ENCODE measurements around the gene PTBP1.

GRCh38 chr19:829129-829758 lies 32.0 kb downstream of the PTBP1 start:
- no peak for TF ChIP-seq FOS (IDR thresholded peaks at IDR 0.05; ENCODE audit: borderline replicate concordance, insufficient read depth, low read length)
- no peak for TF ChIP-seq GATA2 (IDR thresholded peaks at IDR 0.05; ENCODE audit: insufficient read depth, insufficient read length, low read depth, low read length)
- TF ChIP-seq EZH2 (IDR thresholded peaks at IDR 0.05; ENCODE audit: borderline replicate concordance, low read depth, low read length, severe bottlenecking): no peak
- no peak for TF ChIP-seq CTCF (IDR thresholded peaks at IDR 0.05; ENCODE audit: extremely low read depth in 1 of 2, insufficient read depth in 1 of 2, low read depth in 1 of 2, low read length in 2 of 2)
- TF ChIP-seq POLR2AphosphoS5 (IDR thresholded peaks at IDR 0.05; ENCODE audit: insufficient read depth, low read depth, low read length): no peak
- no peak for TF ChIP-seq POLR2A (IDR thresholded peaks at IDR 0.05; ENCODE audit: low read depth, low read length)
- TF ChIP-seq MYC (IDR thresholded peaks at IDR 0.05; ENCODE audit: low read depth, low read length): no peak
- no peak for TF ChIP-seq MAX (IDR thresholded peaks at IDR 0.05; ENCODE audit: insufficient read depth, insufficient read length)
- no peak for TF ChIP-seq JUN (IDR thresholded peaks at IDR 0.05; ENCODE audit: borderline replicate concordance, insufficient read depth, insufficient read length, low read depth)

Measured in endothelial cell of umbilical vein (primary cell).